ENCODE measurements around the gene ARHGAP42. TPM values are rescaled to one million over a fixed set of nuclear protein-coding genes. Genes with fewer than 3 reads are reported as not detected.

ARHGAP42 gene
- total and polyA plus RNA-seq, 10 of the 15 experiments (the other 5 are each of a cell fraction or from before 2014, with no cell fraction given), result 1.8 to 6.3 (median 3.2) TPM

DNA sequence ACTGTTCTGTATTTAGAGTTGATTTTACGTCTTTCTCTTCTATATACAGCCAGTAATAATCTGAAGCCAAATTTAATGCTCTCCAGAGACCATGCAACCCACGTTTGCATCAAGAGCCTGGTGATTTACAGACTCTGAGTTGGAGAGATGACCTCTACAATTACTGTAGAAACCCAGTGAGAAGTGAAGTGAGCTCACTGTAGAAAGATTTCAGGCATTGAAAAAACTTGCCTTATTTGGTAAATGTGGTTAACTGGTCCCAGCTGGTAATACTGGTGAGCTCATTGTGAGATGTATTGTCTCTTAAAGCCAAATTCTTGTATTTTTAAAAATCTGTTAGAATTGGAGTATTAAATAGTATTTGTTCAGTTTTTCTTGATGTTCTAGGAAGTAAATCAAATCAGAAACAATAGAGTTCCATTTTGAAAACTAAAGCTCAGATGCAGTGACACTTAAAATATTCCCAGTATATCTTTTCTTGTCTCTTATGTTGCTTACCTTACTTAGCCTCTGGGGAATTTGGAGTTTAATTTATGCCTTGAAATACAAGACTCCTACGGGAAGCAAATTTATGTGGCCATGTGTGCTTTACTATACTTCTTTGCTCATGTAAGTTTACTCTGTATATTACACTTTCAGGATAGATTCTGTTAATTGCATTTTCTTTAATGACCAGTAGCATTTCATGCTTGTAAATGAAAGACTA is 189.9 kb downstream of the ARHGAP42 start:
- FAIRE-seq, result no peak
- BruUV-seq (replicated peaks), result no TSS peak
- no peak overlapping the region for H3K4me2 ChIP-seq (ENCODE audit: control insufficient read depth, insufficient read depth)

More for the DNA sequence above, 189.9 kb downstream of the ARHGAP42 start:
- Histone ChIP-seq H2AFZ (ENCODE audit: control insufficient read depth, low read depth, low read length) (no peak overlapping the region), H4K20me1 (ENCODE audit: control insufficient read depth, insufficient read depth) (no peaks in the 10 kb centered on the region), H3K79me2 (ENCODE audit: control insufficient read depth, insufficient read depth, low read length) (no peaks in the 10 kb centered on the region), H3K9ac (ENCODE audit: control insufficient read depth, insufficient read depth, low read length) (no peak overlapping the region), H3K36me3 (ENCODE audit: control insufficient read depth in 2 of 2, insufficient read depth in 2 of 2, low read length in 1 of 2) (no peaks in the 10 kb centered on the region), H3K27me3 (replicated peaks in 1 of 2; ENCODE audit: control insufficient read depth in 2 of 2, insufficient read depth in 2 of 2, low read length in 1 of 2) (no peaks in the 10 kb centered on the region), H3K4me1 (ENCODE audit: control insufficient read depth, insufficient read depth, low read length) (no peaks in the 10 kb centered on the region), H3K9me3 (replicated peaks; ENCODE audit: control insufficient read depth, insufficient read depth, low read length) (no peaks in the 10 kb centered on the region), H3K4me3 (no peak overlapping the region), H3K27ac (ENCODE audit: control insufficient read depth, insufficient read depth) (no peak overlapping the region)
- ChIA-PET POLR2A (no interaction called here), CTCF (interaction anchor here (0.5 to 1.2 kb wide), 3 partner anchors 15 to 53 kb away, joined by 3 to 4 read pairs (median 4); no protein-coding TSS in a partner anchor), SMC1A (ENCODE audit: uncharacterized antibody, unreplicated experiment) (interaction anchor here (0.7 to 1.3 kb wide), 4 partner anchors 10 to 283 kb away, joined by 3 to 5 read pairs (median 4); no protein-coding TSS in a partner anchor), RAD21 (ENCODE audit: unreplicated experiment) (interaction anchor here (0.8 to 1.3 kb wide), 2 partner anchors 10 to 192 kb away, joined by 3 read pairs; no protein-coding TSS in a partner anchor)
- TF ChIP-seq JUNB (IDR thresholded peaks at IDR 0.05), result 0 out of 2 replicates have a peak, but pooled peaks have one; percentile 13
- 0 out of 2 replicates have a peak, but pooled peaks have one; percentile 35 for TF ChIP-seq FOXM1 (IDR thresholded peaks at IDR 0.05; ENCODE audit: low read depth, low read length)
- no peak for TF ChIP-seq TAF1 (IDR thresholded peaks at IDR 0.05; ENCODE audit: borderline replicate concordance, low read depth, low read length)
- TF ChIP-seq, protein P1, sequence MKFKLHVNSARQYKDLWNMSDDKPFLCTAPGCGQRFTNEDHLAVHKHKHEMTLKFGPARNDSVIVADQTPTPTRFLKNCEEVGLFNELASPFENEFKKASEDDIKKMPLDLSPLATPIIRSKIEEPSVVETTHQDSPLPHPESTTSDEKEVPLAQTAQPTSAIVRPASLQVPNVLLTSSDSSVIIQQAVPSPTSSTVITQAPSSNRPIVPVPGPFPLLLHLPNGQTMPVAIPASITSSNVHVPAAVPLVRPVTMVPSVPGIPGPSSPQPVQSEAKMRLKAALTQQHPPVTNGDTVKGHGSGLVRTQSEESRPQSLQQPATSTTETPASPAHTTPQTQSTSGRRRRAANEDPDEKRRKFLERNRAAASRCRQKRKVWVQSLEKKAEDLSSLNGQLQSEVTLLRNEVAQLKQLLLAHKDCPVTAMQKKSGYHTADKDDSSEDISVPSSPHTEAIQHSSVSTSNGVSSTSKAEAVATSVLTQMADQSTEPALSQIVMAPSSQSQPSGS (IDR thresholded peaks at IDR 0.05; ENCODE audit: low read length), result peak; percentile 75
- peak; percentile 46 to 97; a peak in 3 of 4 replicates for TF ChIP-seq SRF (IDR thresholded peaks at IDR 0.05; ENCODE audit: low read depth in 2 of 2, low read length in 2 of 2)
- peak; percentile 49; the same call in 1 of the 2 replicates for TF ChIP-seq CREB1 (IDR thresholded peaks at IDR 0.05; ENCODE audit: low read depth)
- TF ChIP-seq CREM (IDR thresholded peaks at IDR 0.05; ENCODE audit: low read depth), result peak; percentile 43; the same call in 1 of the 2 replicates
- TF ChIP-seq NBN (IDR thresholded peaks at IDR 0.05), result no peak
- 0 out of 2 replicates have a peak, but pooled peaks have one; percentile 12 for TF ChIP-seq TCF12 (IDR thresholded peaks at IDR 0.05; ENCODE audit: low read depth, low read length)
- TF ChIP-seq RUNX3 (IDR thresholded peaks at IDR 0.05; ENCODE audit: low read length), result peak; percentile 85
- TF ChIP-seq NFIC (IDR thresholded peaks at IDR 0.05; ENCODE audit: low read depth, low read length), result 0 out of 2 replicates have a peak, but pooled peaks have one; percentile 27
- TF ChIP-seq ATF7 (IDR thresholded peaks at IDR 0.05; ENCODE audit: low read depth), result peak; percentile 73
- no peak for TF ChIP-seq SMARCA5 (IDR thresholded peaks at IDR 0.05)
- DNase-seq (ENCODE audit: low read depth, low spot score), result no peak
- 4% methylated on average over 3 of the region's 3 CpGs for WGBS (ENCODE audit: insufficient coverage, insufficient replicate concordance, low lambda C conversion rate, missing lambda C conversion rate)
- intact Hi-C loops (cut with micrococcal nuclease; ENCODE audit: unreplicated experiment) (no loop called here), in situ Hi-C loops (cut with MboI) (no loop called here)
- ATAC-seq, result peak; percentile 91

Measured in GM12878 (cell line).